WTC11 (cell line): ENCODE results near the gene GPR65.

ENCODE experiments used
- ATF1 ChIP-seq: sonication (generic); formaldehyde crosslinking; IDR thresholded peaks from 2 replicates; pipeline ENCODE4 v1.8.1; 2023; ENCODE audit warnings: mild to moderate bottlenecking, moderate library complexity, missing genetic modification reagents
- CREB1 ChIP-seq: sonication (generic); formaldehyde crosslinking; IDR thresholded peaks from 2 replicates; pipeline ENCODE4 v1.8.0; 2023; ENCODE audit warnings: mild to moderate bottlenecking, missing genetic modification reagents
- ELF4 ChIP-seq: sonication (generic); formaldehyde crosslinking; IDR thresholded peaks from 2 replicates; pipeline ENCODE4 v1.8.1; 2022; ENCODE audit warnings: low read depth, mild to moderate bottlenecking, moderate library complexity, missing genetic modification reagents
- KAT7 ChIP-seq: sonication (generic); formaldehyde crosslinking; IDR thresholded peaks from 2 replicates; pipeline ENCODE4 v1.8.1; 2023; ENCODE audit warnings: missing genetic modification reagents, mild to moderate bottlenecking, borderline replicate concordance
- TCF7 ChIP-seq: sonication (generic); formaldehyde crosslinking; IDR thresholded peaks from 2 replicates; pipeline ENCODE4 v1.8.0; 2022; ENCODE audit warnings: mild to moderate bottlenecking, low read depth, missing genetic modification reagents, moderate library complexity
- ZNF138 ChIP-seq: sonication (generic); formaldehyde crosslinking; conservative IDR thresholded peaks from 2 replicates; pipeline ENCODE4 v1.8.1; 2022; ENCODE audit warnings: mild to moderate bottlenecking, moderate library complexity, missing genetic modification reagents
- TF ChIP-seq, protein P1 (sequence below): fragments of 200-600 bp; IDR thresholded peaks from 2 replicates; pipeline ENCODE4 v1.8.0; 2022; ENCODE audit warnings: antibody characterized with exemption
- TF ChIP-seq, protein P2 (sequence below): sonication (generic); formaldehyde crosslinking; IDR thresholded peaks from 2 replicates; pipeline ENCODE4 v1.8.1; 2023; ENCODE audit warnings: mild to moderate bottlenecking, missing genetic modification reagents, moderate library complexity
- TF ChIP-seq, protein P3 (sequence below): fragments of 250-450 bp; sonication (Bioruptor Pico); IDR thresholded peaks from 2 replicates; pipeline ENCODE4 v1.8.0; 2021; ENCODE audit warnings: mild to moderate bottlenecking
- TF ChIP-seq, protein P4 (sequence below): sonication (generic); formaldehyde crosslinking; IDR thresholded peaks from 2 replicates; pipeline ENCODE4 v1.8.1; 2022; ENCODE audit warnings: mild to moderate bottlenecking, missing genetic modification reagents, moderate library complexity, borderline replicate concordance

DNA sequence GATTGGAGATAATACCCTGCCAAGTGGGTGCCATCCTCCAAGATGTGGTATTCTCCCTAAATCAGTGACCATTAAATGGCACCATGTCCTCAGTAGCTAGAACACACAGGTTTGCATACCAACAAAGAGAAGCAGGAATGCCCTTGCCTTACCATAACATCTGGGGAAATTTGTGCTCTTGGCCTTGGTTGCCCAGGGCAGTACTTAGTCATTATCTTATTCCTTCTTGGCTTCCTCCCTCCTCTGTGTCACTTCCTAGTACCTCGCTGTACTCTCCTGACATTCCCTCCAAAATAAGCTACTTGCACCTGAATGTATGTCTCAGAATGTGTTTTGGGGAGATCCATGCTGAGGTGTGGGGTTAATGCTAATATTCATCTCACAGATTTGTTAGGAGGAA lies 43.4 kb downstream of the GPR65 start:
- TF ChIP-seq, protein P1, sequence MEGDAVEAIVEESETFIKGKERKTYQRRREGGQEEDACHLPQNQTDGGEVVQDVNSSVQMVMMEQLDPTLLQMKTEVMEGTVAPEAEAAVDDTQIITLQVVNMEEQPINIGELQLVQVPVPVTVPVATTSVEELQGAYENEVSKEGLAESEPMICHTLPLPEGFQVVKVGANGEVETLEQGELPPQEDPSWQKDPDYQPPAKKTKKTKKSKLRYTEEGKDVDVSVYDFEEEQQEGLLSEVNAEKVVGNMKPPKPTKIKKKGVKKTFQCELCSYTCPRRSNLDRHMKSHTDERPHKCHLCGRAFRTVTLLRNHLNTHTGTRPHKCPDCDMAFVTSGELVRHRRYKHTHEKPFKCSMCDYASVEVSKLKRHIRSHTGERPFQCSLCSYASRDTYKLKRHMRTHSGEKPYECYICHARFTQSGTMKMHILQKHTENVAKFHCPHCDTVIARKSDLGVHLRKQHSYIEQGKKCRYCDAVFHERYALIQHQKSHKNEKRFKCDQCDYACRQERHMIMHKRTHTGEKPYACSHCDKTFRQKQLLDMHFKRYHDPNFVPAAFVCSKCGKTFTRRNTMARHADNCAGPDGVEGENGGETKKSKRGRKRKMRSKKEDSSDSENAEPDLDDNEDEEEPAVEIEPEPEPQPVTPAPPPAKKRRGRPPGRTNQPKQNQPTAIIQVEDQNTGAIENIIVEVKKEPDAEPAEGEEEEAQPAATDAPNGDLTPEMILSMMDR, result no peak
- no peak for TF ChIP-seq TCF7 (CRISPR knock-in tag)
- TF ChIP-seq, protein P2, sequence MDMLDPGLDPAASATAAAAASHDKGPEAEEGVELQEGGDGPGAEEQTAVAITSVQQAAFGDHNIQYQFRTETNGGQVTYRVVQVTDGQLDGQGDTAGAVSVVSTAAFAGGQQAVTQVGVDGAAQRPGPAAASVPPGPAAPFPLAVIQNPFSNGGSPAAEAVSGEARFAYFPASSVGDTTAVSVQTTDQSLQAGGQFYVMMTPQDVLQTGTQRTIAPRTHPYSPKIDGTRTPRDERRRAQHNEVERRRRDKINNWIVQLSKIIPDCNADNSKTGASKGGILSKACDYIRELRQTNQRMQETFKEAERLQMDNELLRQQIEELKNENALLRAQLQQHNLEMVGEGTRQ (CRISPR knock-in tag), result no peak
- TF ChIP-seq ZNF138 (CRISPR knock-in tag), result no peak
- TF ChIP-seq, protein P3, sequence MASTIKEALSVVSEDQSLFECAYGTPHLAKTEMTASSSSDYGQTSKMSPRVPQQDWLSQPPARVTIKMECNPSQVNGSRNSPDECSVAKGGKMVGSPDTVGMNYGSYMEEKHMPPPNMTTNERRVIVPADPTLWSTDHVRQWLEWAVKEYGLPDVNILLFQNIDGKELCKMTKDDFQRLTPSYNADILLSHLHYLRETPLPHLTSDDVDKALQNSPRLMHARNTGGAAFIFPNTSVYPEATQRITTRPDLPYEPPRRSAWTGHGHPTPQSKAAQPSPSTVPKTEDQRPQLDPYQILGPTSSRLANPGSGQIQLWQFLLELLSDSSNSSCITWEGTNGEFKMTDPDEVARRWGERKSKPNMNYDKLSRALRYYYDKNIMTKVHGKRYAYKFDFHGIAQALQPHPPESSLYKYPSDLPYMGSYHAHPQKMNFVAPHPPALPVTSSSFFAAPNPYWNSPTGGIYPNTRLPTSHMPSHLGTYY, result no peak
- TF ChIP-seq ATF1 (CRISPR knock-in tag), result no peak
- TF ChIP-seq KAT7 (CRISPR knock-in tag), result no peak
- TF ChIP-seq ELF4 (CRISPR knock-in tag), result no peak
- TF ChIP-seq, protein P4, sequence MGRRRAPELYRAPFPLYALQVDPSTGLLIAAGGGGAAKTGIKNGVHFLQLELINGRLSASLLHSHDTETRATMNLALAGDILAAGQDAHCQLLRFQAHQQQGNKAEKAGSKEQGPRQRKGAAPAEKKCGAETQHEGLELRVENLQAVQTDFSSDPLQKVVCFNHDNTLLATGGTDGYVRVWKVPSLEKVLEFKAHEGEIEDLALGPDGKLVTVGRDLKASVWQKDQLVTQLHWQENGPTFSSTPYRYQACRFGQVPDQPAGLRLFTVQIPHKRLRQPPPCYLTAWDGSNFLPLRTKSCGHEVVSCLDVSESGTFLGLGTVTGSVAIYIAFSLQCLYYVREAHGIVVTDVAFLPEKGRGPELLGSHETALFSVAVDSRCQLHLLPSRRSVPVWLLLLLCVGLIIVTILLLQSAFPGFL (CRISPR knock-in tag), result no peak
- no peak for TF ChIP-seq CREB1
